ENCODE measurements around the gene RTRAF. TPM values are rescaled to one million over a fixed set of nuclear protein-coding genes. Genes with fewer than 3 reads are reported as not detected.

The RTRAF gene
- total RNA-seq, 1 donor from 2014 or later, result 247 TPM

DNA sequence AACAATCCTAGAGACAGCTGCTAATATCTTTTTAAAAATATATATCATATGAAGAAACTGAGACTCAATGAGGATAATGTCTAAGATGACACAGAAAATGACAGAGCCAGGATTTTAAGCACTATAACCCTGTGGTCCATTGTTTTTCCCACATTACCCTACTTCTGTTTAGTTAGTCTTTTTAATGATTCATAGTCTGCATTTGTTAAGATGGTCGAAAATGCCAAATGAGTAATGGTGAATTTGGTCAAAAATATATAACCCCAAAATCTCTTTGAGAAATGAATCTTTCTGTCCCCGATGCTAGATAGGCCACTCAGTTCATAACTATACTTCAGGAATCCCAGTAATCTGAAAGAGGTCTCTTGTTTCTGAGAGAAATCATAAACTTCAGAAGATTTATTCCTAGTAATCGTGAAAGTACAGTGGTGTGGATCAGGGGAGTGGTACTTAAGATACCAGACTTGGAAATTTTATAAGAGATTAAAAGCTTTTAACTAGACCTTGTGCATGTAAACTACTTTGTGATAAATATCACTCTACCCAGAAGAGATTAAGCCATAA lies 10.8 kb downstream of the RTRAF start:
- no peak overlapping the region for H3K4me3 Mint-ChIP-seq (ENCODE audit: low read depth)

DNA sequence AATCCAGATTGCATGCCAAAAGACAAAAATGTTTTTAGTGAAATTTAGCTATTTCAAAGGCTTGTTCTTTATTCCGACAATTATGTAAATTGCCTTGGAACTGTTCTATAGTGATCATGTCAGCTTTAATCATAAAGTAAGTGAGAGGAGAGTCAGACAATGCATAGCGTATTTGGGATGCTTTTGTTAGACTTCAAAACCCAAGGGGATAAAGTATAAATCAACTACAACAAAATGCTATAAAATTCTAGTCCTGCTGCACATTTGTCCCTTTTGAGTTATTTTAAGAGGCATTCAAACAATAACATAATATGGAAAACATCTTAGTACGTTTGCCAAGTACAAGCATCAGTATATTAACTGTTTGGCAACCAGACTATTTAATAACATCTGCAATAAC lies 11.3 kb downstream of the RTRAF start:
- DNase-seq (ENCODE audit: low spot score, unreplicated experiment), result no peak
- H3K4me3 Mint-ChIP-seq (ENCODE audit: low read depth), result no peak overlapping the region
- H3K36me3 Mint-ChIP-seq (ENCODE audit: insufficient read depth), result peaks cover 20% of the 10 kb centered on the region
- H3K27me3 Mint-ChIP-seq, result no peaks in the 10 kb centered on the region
- H3K4me1 Mint-ChIP-seq (ENCODE audit: low read depth), result peaks cover 27% of the 10 kb centered on the region
- H3K9me3 Mint-ChIP-seq (ENCODE audit: low read depth), result no peaks in the 10 kb centered on the region
- TF ChIP-seq, protein P1, sequence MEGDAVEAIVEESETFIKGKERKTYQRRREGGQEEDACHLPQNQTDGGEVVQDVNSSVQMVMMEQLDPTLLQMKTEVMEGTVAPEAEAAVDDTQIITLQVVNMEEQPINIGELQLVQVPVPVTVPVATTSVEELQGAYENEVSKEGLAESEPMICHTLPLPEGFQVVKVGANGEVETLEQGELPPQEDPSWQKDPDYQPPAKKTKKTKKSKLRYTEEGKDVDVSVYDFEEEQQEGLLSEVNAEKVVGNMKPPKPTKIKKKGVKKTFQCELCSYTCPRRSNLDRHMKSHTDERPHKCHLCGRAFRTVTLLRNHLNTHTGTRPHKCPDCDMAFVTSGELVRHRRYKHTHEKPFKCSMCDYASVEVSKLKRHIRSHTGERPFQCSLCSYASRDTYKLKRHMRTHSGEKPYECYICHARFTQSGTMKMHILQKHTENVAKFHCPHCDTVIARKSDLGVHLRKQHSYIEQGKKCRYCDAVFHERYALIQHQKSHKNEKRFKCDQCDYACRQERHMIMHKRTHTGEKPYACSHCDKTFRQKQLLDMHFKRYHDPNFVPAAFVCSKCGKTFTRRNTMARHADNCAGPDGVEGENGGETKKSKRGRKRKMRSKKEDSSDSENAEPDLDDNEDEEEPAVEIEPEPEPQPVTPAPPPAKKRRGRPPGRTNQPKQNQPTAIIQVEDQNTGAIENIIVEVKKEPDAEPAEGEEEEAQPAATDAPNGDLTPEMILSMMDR (IDR thresholded peaks at IDR 0.05; ENCODE audit: unreplicated experiment), result no peak
- no peak overlapping the region for H3K27ac Mint-ChIP-seq

More for the DNA sequence above, 10.8 kb downstream of the RTRAF start:
- Mint-ChIP-seq H3K27ac (no peak overlapping the region), H3K4me1 (ENCODE audit: low read depth) (peaks cover 24% of the 10 kb centered on the region), H3K9me3 (ENCODE audit: low read depth) (no peaks in the 10 kb centered on the region), H3K27me3 (no peaks in the 10 kb centered on the region), H3K36me3 (ENCODE audit: insufficient read depth) (peaks cover 14% of the 10 kb centered on the region)
- TF ChIP-seq, protein P1 (IDR thresholded peaks at IDR 0.05; ENCODE audit: unreplicated experiment), result no peak
- DNase-seq (ENCODE audit: low spot score, unreplicated experiment), result no peak

DNA sequence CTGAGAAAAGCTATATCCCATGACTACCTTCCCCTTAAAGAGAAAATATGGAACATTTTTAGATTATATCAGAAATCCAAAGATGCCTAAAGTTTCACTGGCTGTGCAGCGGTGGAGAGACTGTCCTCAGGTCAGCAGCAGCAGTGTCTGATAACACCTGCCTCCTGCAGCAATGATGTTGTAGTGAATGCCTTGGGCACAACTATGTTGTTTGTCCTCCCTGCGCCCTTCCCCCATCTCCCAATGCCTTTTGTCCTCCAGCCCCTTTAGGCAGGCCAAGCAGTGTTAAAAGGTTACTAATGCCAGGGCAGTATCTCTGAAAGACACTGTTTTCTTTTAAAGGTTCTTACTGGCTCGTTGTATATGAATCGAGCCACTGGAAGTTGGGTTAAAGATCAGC lies 13.2 kb downstream of the RTRAF start:
- peaks cover 22% of the 10 kb centered on the region for H3K36me3 Mint-ChIP-seq (ENCODE audit: insufficient read depth)
- no peaks in the 10 kb centered on the region for H3K9me3 Mint-ChIP-seq (ENCODE audit: low read depth)
- no peaks in the 10 kb centered on the region for H3K27me3 Mint-ChIP-seq
- H3K27ac Mint-ChIP-seq, result peak overlapping the region; percentile 34
- DNase-seq (ENCODE audit: low spot score, unreplicated experiment), result no peak
- H3K4me1 Mint-ChIP-seq (ENCODE audit: low read depth), result peaks cover 29% of the 10 kb centered on the region
- H3K4me3 Mint-ChIP-seq (ENCODE audit: low read depth), result peak overlapping the region; percentile 8
- TF ChIP-seq, protein P1 (IDR thresholded peaks at IDR 0.05; ENCODE audit: unreplicated experiment), result no peak

DNA sequence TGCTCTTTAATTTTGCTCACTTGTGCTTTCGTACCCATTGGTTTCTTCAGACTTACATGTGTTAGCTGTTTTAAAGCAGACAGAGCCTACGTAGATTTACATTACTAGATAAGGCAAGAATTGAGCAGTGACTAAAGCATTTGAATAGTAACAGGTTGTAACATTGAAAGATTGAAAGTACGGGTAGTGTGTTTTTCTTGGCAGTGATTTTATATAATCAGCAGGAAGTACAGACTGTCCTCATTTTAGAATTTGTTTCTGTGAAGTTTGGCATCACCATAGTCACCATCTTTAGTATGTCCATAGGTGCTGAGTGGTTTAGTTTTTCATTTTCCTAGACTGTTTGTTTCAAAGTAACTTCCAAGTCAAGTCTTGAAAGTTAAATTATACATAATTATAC lies 14.0 kb downstream of the RTRAF start:
- Mint-ChIP-seq H3K4me3 (ENCODE audit: low read depth) (no peak overlapping the region), H3K36me3 (ENCODE audit: insufficient read depth) (peaks cover 24% of the 10 kb centered on the region), H3K4me1 (ENCODE audit: low read depth) (peaks cover 31% of the 10 kb centered on the region), H3K9me3 (ENCODE audit: low read depth) (no peaks in the 10 kb centered on the region), H3K27me3 (no peaks in the 10 kb centered on the region), H3K27ac (no peak overlapping the region)
- no peak for DNase-seq (ENCODE audit: low spot score, unreplicated experiment)
- TF ChIP-seq, protein P1 (IDR thresholded peaks at IDR 0.05; ENCODE audit: unreplicated experiment), result no peak

DNA sequence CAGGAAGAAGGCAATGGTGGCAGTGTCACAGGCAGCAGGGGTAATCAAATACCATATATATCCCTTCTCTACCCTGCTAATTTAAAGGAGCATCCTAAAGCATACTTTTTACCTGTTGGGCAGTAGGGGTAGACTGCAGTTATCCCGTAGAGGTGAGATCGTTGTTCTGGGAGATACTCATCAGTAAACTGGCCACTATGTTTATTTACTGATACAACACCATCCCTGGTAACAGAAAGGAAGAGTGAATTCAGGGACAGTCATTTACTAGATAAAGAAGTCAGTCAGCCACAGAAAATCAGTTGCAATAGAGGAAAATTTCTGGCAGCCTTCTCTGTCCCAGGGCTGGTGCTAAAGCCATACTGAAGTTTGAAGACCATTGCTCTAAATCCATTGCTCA lies 16.3 kb downstream of the RTRAF start:
- no peak overlapping the region for H3K4me3 Mint-ChIP-seq (ENCODE audit: low read depth)

More for the DNA sequence above, 16.3 kb downstream of the RTRAF start:
- Mint-ChIP-seq H3K27me3 (no peaks in the 10 kb centered on the region), H3K36me3 (ENCODE audit: insufficient read depth) (peaks cover 27% of the 10 kb centered on the region), H3K9me3 (ENCODE audit: low read depth) (no peaks in the 10 kb centered on the region), H3K27ac (no peak overlapping the region), H3K4me1 (ENCODE audit: low read depth) (peaks cover 31% of the 10 kb centered on the region)
- TF ChIP-seq, protein P1 (IDR thresholded peaks at IDR 0.05; ENCODE audit: unreplicated experiment), result no peak
- no peak for DNase-seq (ENCODE audit: low spot score, unreplicated experiment)
